ENCODE results near the gene NFASC. TPM values are rescaled to one million over a fixed set of nuclear protein-coding genes. Genes with fewer than 3 reads are reported as not detected.

The NFASC gene
- total and polyA plus RNA-seq, 7 experiments from 2014 or later = 0.31 TPM; not detected in 6

- ATAC-seq = no peak
- Mint-ChIP-seq H3K4me3 (no peak overlapping the region), H3K4me1 (no peaks in the 10 kb centered on the region), H3K27me3 (peaks cover 9 to 26% (median 20%) of the 10 kb centered on the region in 5 donors), H3K36me3 (no peaks in the 10 kb centered on the region), H3K9me3 (no peaks in the 10 kb centered on the region), H3K27ac (no peak overlapping the region)
- Histone ChIP-seq H3K36me3 (ENCODE audit: control insufficient read depth in 2 of 3, insufficient read depth in 3 of 3, low read length in 3 of 3) (no peaks in the 10 kb centered on the region), H3K27me3 (ENCODE audit: control insufficient read depth in 2 of 2, insufficient read depth in 2 of 2, low read length in 2 of 2) (no peaks in the 10 kb centered on the region), H3K4me3 (ENCODE audit: low read length) (no peak overlapping the region), H3K9me3 (ENCODE audit: control insufficient read depth in 2 of 3, low read length in 3 of 3) (no peaks in the 10 kb centered on the region), H3K27ac (ENCODE audit: low read depth, low read length) (no peak overlapping the region), H3K4me1 (ENCODE audit: control insufficient read depth in 2 of 2, insufficient read depth in 2 of 2, low read length in 2 of 2) (no peaks in the 10 kb centered on the region)
- intact Hi-C loops (cut with micrococcal nuclease) = no loop called here
- no peak for DNase-seq
- ChIA-PET CTCF (no interaction called here), POLR2A (no interaction called here)
Measured at GRCh38 chr1:204958317-204959307, 88.0 kb downstream of the NFASC start.

- ATAC-seq (no peak), DNase-seq (no peak)
- Mint-ChIP-seq H3K9me3 (no peaks in the 10 kb centered on the region), H3K36me3 (no peaks in the 10 kb centered on the region), H3K4me1 (no peaks in the 10 kb centered on the region), H3K4me3 (no peak overlapping the region), H3K27me3 (peaks cover 9 to 30% (median 20%) of the 10 kb centered on the region in 5 donors), H3K27ac (no peak overlapping the region)
- H3K36me3 ChIP-seq (ENCODE audit: control insufficient read depth in 2 of 3, insufficient read depth in 3 of 3, low read length in 3 of 3) = no peaks in the 10 kb centered on the region
- H3K4me3 ChIP-seq (ENCODE audit: low read length) = no peak overlapping the region
- POLR2A ChIA-PET = no interaction called here
- H3K4me1 ChIP-seq (ENCODE audit: control insufficient read depth in 2 of 2, insufficient read depth in 2 of 2, low read length in 2 of 2) = no peaks in the 10 kb centered on the region
- CTCF ChIA-PET = no interaction called here
- no peak overlapping the region for H3K27ac ChIP-seq (ENCODE audit: low read depth, low read length)
- no peaks in the 10 kb centered on the region for H3K27me3 ChIP-seq (ENCODE audit: control insufficient read depth in 2 of 2, insufficient read depth in 2 of 2, low read length in 2 of 2)
- intact Hi-C loops (cut with micrococcal nuclease) = no loop called here
- H3K9me3 ChIP-seq (ENCODE audit: control insufficient read depth in 2 of 3, low read length in 3 of 3) = no peaks in the 10 kb centered on the region
Measured at GRCh38 chr1:204959374-204959773, 88.7 kb downstream of the NFASC start.

GRCh38 chr1:204959836-204960235, 89.2 kb downstream of the NFASC start:
- Histone ChIP-seq H3K9me3 (ENCODE audit: control insufficient read depth in 2 of 3, low read length in 3 of 3) (no peaks in the 10 kb centered on the region), H3K36me3 (ENCODE audit: control insufficient read depth in 2 of 3, insufficient read depth in 3 of 3, low read length in 3 of 3) (no peaks in the 10 kb centered on the region), H3K27me3 (ENCODE audit: control insufficient read depth in 2 of 2, insufficient read depth in 2 of 2, low read length in 2 of 2) (no peaks in the 10 kb centered on the region), H3K4me1 (ENCODE audit: control insufficient read depth in 2 of 2, insufficient read depth in 2 of 2, low read length in 2 of 2) (no peaks in the 10 kb centered on the region), H3K4me3 (ENCODE audit: low read length) (no peak overlapping the region), H3K27ac (ENCODE audit: low read depth, low read length) (no peak overlapping the region)
- ATAC-seq (no peak), DNase-seq (no peak)
- ChIA-PET POLR2A (no interaction called here), CTCF (no interaction called here)
- Mint-ChIP-seq H3K4me1 (no peaks in the 10 kb centered on the region), H3K9me3 (no peaks in the 10 kb centered on the region), H3K4me3 (no peak overlapping the region), H3K27ac (no peak overlapping the region), H3K27me3 (peaks cover 9 to 33% (median 20%) of the 10 kb centered on the region in 5 donors), H3K36me3 (no peaks in the 10 kb centered on the region)
- intact Hi-C loops (cut with micrococcal nuclease) = no loop called here

GRCh38 chr1:204960306-204961125, 89.9 kb downstream of the NFASC start:
- ChIA-PET POLR2A (no interaction called here), CTCF (no interaction called here)
- Histone ChIP-seq H3K36me3 (ENCODE audit: control insufficient read depth in 2 of 3, insufficient read depth in 3 of 3, low read length in 3 of 3) (no peaks in the 10 kb centered on the region), H3K4me3 (ENCODE audit: low read length) (no peak overlapping the region), H3K4me1 (ENCODE audit: control insufficient read depth in 2 of 2, insufficient read depth in 2 of 2, low read length in 2 of 2) (no peaks in the 10 kb centered on the region), H3K27ac (ENCODE audit: low read depth, low read length) (no peak overlapping the region), H3K27me3 (ENCODE audit: control insufficient read depth in 2 of 2, insufficient read depth in 2 of 2, low read length in 2 of 2) (no peaks in the 10 kb centered on the region), H3K9me3 (ENCODE audit: control insufficient read depth in 2 of 3, low read length in 3 of 3) (no peaks in the 10 kb centered on the region)
- intact Hi-C loops (cut with micrococcal nuclease) = no loop called here
- DNase-seq (no peak), ATAC-seq (no peak)
- no peak overlapping the region for H3K4me3 Mint-ChIP-seq
- no peaks in the 10 kb centered on the region for H3K36me3 Mint-ChIP-seq
- peaks cover 9 to 38% (median 18%) of the 10 kb centered on the region in 5 donors for H3K27me3 Mint-ChIP-seq
- no peak overlapping the region for H3K27ac Mint-ChIP-seq
- H3K9me3 Mint-ChIP-seq = no peaks in the 10 kb centered on the region
- H3K4me1 Mint-ChIP-seq = no peaks in the 10 kb centered on the region

- CTCF ChIA-PET = no interaction called here
- Mint-ChIP-seq H3K4me3 (no peak overlapping the region), H3K27me3 (peaks cover 10 to 35% (median 12%) of the 10 kb centered on the region in 5 donors), H3K9me3 (no peaks in the 10 kb centered on the region), H3K27ac (no peak overlapping the region), H3K4me1 (no peaks in the 10 kb centered on the region), H3K36me3 (no peaks in the 10 kb centered on the region)
- no peaks in the 10 kb centered on the region for H3K4me1 ChIP-seq (ENCODE audit: control insufficient read depth in 2 of 2, insufficient read depth in 2 of 2, low read length in 2 of 2)
- DNase-seq = no peak
- ATAC-seq = no peak
- POLR2A ChIA-PET = no interaction called here
- H3K36me3 ChIP-seq (ENCODE audit: control insufficient read depth in 2 of 3, insufficient read depth in 3 of 3, low read length in 3 of 3) = no peaks in the 10 kb centered on the region
- H3K4me3 ChIP-seq (ENCODE audit: low read length) = no peak overlapping the region
- no peak overlapping the region for H3K27ac ChIP-seq (ENCODE audit: low read depth, low read length)
- H3K9me3 ChIP-seq (ENCODE audit: control insufficient read depth in 2 of 3, low read length in 3 of 3) = no peaks in the 10 kb centered on the region
- no peaks in the 10 kb centered on the region for H3K27me3 ChIP-seq (ENCODE audit: control insufficient read depth in 2 of 2, insufficient read depth in 2 of 2, low read length in 2 of 2)
- intact Hi-C loops (cut with micrococcal nuclease) = no loop called here
Measured at GRCh38 chr1:204961765-204962419, 91.2 kb downstream of the NFASC start.

- H3K27me3 Mint-ChIP-seq = peaks cover 8 to 35% (median 14%) of the 10 kb centered on the region in 5 donors
- CTCF ChIA-PET = no interaction called here
- H3K4me3 ChIP-seq (ENCODE audit: low read length) = no peak overlapping the region
- no peaks in the 10 kb centered on the region for H3K9me3 ChIP-seq (ENCODE audit: control insufficient read depth in 2 of 3, low read length in 3 of 3)
- intact Hi-C loops (cut with micrococcal nuclease) = no loop called here
- no peak overlapping the region for H3K27ac Mint-ChIP-seq
- POLR2A ChIA-PET = no interaction called here
- H3K27me3 ChIP-seq (ENCODE audit: control insufficient read depth in 2 of 2, insufficient read depth in 2 of 2, low read length in 2 of 2) = no peaks in the 10 kb centered on the region
- no peaks in the 10 kb centered on the region for H3K4me1 ChIP-seq (ENCODE audit: control insufficient read depth in 2 of 2, insufficient read depth in 2 of 2, low read length in 2 of 2)
- DNase-seq = no peak
- no peak for ATAC-seq
- no peaks in the 10 kb centered on the region for H3K36me3 ChIP-seq (ENCODE audit: control insufficient read depth in 2 of 3, insufficient read depth in 3 of 3, low read length in 3 of 3)
- no peaks in the 10 kb centered on the region for H3K9me3 Mint-ChIP-seq
- no peak overlapping the region for H3K27ac ChIP-seq (ENCODE audit: low read depth, low read length)
- no peaks in the 10 kb centered on the region for H3K36me3 Mint-ChIP-seq
- H3K4me1 Mint-ChIP-seq = no peaks in the 10 kb centered on the region
- H3K4me3 Mint-ChIP-seq = no peak overlapping the region
Measured at GRCh38 chr1:204962742-204963632, 92.3 kb downstream of the NFASC start.
